K562 (cell line): ENCODE results near the gene ZBTB22. TPM values are rescaled to one million over a fixed set of nuclear protein-coding genes. Genes with fewer than 3 reads are reported as not detected.

Experiments used
- ARID4B ChIP-seq: sonication (generic); formaldehyde crosslinking; IDR thresholded peaks from 2 replicates; pipeline ENCODE4 v1.8.0; 2022; ENCODE audit warnings: mild to moderate bottlenecking, missing genetic modification reagents
- ATF4 ChIP-seq: fragments of 450-650 bp; formaldehyde crosslinking; IDR thresholded peaks from 2 replicates; pipeline ENCODE4 v1.4.0; 2022; ENCODE audit warnings: mild to moderate bottlenecking, moderate library complexity
- BDP1 ChIP-seq: IDR thresholded peaks from 3 replicates; pipeline ENCODE4 v1.6.1; 2011; ENCODE audit not compliant: insufficient read length, insufficient read depth
- C11orf30 ChIP-seq: fragments of 450-650 bp; IDR thresholded peaks from 2 replicates; pipeline ENCODE4 v1.6.1; 2016; ENCODE audit warnings: low read depth, mild to moderate bottlenecking
- CHD4 ChIP-seq: fragments of 200-600 bp; sonication (generic); IDR thresholded peaks from 3 replicates; pipeline ENCODE4 v1.6.1; 2012; ENCODE audit warnings: low read depth, mild to moderate bottlenecking, mixed read lengths, low read length, inconsistent platforms; ENCODE audit not compliant: insufficient read depth, insufficient replicate concordance, poor library complexity, severe bottlenecking
- FOS ChIP-seq: IDR thresholded peaks from 3 replicates; pipeline ENCODE4 v1.6.1; 2011; ENCODE audit not compliant: insufficient read length; ENCODE audit errors: extremely low read depth
- ID3 ChIP-seq, 2 experiments: fragments of 250-450 bp in 1 of 2; fragments of 450-650 bp in 1 of 2; sonication (Bioruptor Pico) in 1 of 2; IDR thresholded peaks; 2 replicates each; pipeline versions ENCODE4 v1.6.1 to v1.8.0; 2016 to 2021; ENCODE audit warnings: mild to moderate bottlenecking in 2 of 2, moderate library complexity in 2 of 2, missing compliant biosample characterization in 1 of 2, missing genetic modification characterization in 1 of 2
- NFIX ChIP-seq: fragments of 250-450 bp; sonication (Bioruptor Pico); IDR thresholded peaks from 2 replicates; pipeline ENCODE4 v1.4.0; 2020; ENCODE audit warnings: low read depth, mild to moderate bottlenecking, moderate library complexity
- SMARCB1 ChIP-seq: IDR thresholded peaks from 2 replicates; pipeline ENCODE4 v1.6.1; 2011; ENCODE audit warnings: improper control_type of control experiment, low read depth; ENCODE audit not compliant: insufficient read length
- THAP12 ChIP-seq: fragments of 250-450 bp; sonication (Bioruptor Pico); IDR thresholded peaks from 2 replicates; pipeline ENCODE4 v1.9.0; 2021; ENCODE audit warnings: mild to moderate bottlenecking, inconsistent platforms
- ZBTB7A ChIP-seq: IDR thresholded peaks from 2 replicates; pipeline ENCODE4 v1.6.1; 2011; ENCODE audit warnings: low read depth, mild to moderate bottlenecking, low read length, moderate library complexity, borderline replicate concordance; ENCODE audit not compliant: control insufficient read depth
- ZNF212 ChIP-seq: fragments of 450-650 bp; formaldehyde crosslinking; IDR thresholded peaks from 2 replicates; pipeline ENCODE4 v1.4.0; 2020; ENCODE audit warnings: mild to moderate bottlenecking
- polyA plus RNA-seq, 8 experiments: library from polyadenylated mRNA; depleted of rRNA in 4 of 8; stranded (reverse) in 5 of 8; unstranded in 3 of 8; fragments of >200 nt; fragmentation: Nextera tagmentation in 2 of 8; fragmentation: Illumina TruSeq in 1 of 8; extraction: Ambion mirVana in 2 of 8; extraction: Trizol in 1 of 8; gene quantifications; 2 replicates each; pipeline versions ENCODE4 v1.2.1 to v1.2.3, GENCODE V29; 2011 to 2014; ENCODE audit warnings: inconsistent platforms in 1 of 8, missing spikeins in 1 of 8
- total RNA-seq, 7 experiments: library from RNA; depleted of rRNA in 6 of 7; stranded (reverse); fragments of >200 nt in 6 of 7; fragmentation: Illumina TruSeq in 2 of 7; extraction: Trizol in 2 of 7; gene quantifications; 2 replicates each; pipeline versions ENCODE4 v1.2.1 to v1.2.3, GENCODE V29; 2011 to 2021; ENCODE audit warnings: low replicate concordance in 1 of 7

The ZBTB22 gene
- total and polyA plus RNA-seq, 9 of the 15 experiments (the other 6 are each of a cell fraction or from before 2014, with no cell fraction given), result 0.21 to 11.9 (median 7.1) TPM

- no peak for TF ChIP-seq ATF4 (CRISPR knock-in tag)
- no peak for TF ChIP-seq ID3 (CRISPR knock-in tag; IDR thresholded peaks at IDR 0.05)
- TF ChIP-seq ID3 (tag; IDR thresholded peaks at IDR 0.05), result no peak
- TF ChIP-seq THAP12 (CRISPR knock-in tag), result no peak
- no peak for TF ChIP-seq ZNF212 (CRISPR knock-in tag)
- TF ChIP-seq C11orf30, result peak; percentile 62
- TF ChIP-seq ZBTB7A, result no peak
- TF ChIP-seq NFIX (CRISPR knock-in tag), result no peak
- TF ChIP-seq SMARCB1, result no peak
- TF ChIP-seq BDP1, result no peak
- TF ChIP-seq FOS, result no peak
- TF ChIP-seq ARID4B, result no peak
- TF ChIP-seq CHD4, result no peak
These were observed 3.0 kb upstream of the ZBTB22 start (continued) for GRCh38 chr6:33320315-33321181.
